Measurements from ENCODE around the gene FGD4. TPM values are rescaled to one million over a fixed set of nuclear protein-coding genes. Genes with fewer than 3 reads are reported as not detected.

The FGD4 gene
- total RNA-seq, 3 donors from 2014 or later, result 50.5 to 57.8 (median 56.3) TPM

- Histone ChIP-seq H3K36me3 (no peaks in the 10 kb centered on the region), H3K4me3 (peak overlapping the region; percentile 39 to 59 (median 42)), H3K9me3 (no peaks in the 10 kb centered on the region), H3K27ac (peak overlapping the region in 1 of 2 donors; percentile 74), H3K4me1 (peaks cover 0 to 11% of the 10 kb centered on the region in 2 donors), H3K27me3 (no peaks in the 10 kb centered on the region)
- no peak for DNase-seq (ENCODE audit: low spot score in 2 of 2)
- intact Hi-C loops (cut with DNase I; ENCODE audit: low total_unique reads), result no loop called here
- TF ChIP-seq POLR2AphosphoS5 (IDR thresholded peaks at IDR 0.05) (no peak), CTCF (IDR thresholded peaks at IDR 0.05) (no peak), POLR2A (IDR thresholded peaks at IDR 0.05) (no peak)
Observed at GRCh38 chr12:32536000-32536345, 136.6 kb downstream of the FGD4 start.

GRCh38 chr12:32541754-32542374, 142.5 kb downstream of the FGD4 start:
- Histone ChIP-seq H3K36me3 (no peaks in the 10 kb centered on the region), H3K4me3 (peak overlapping the region in 1 of 3 donors; percentile 21), H3K4me1 (peaks cover 0 to 22% of the 10 kb centered on the region in 2 donors), H3K9me3 (no peaks in the 10 kb centered on the region), H3K27me3 (no peaks in the 10 kb centered on the region), H3K27ac (peak overlapping the region; percentile 8 to 38)
- intact Hi-C loops (cut with DNase I; ENCODE audit: low total_unique reads), result no loop called here
- no peak for TF ChIP-seq POLR2A (IDR thresholded peaks at IDR 0.05)
- TF ChIP-seq CTCF (IDR thresholded peaks at IDR 0.05), result no peak
- TF ChIP-seq POLR2AphosphoS5 (IDR thresholded peaks at IDR 0.05), result no peak
- no peak for DNase-seq (ENCODE audit: low spot score in 2 of 2)

- Histone ChIP-seq H3K9me3 (no peaks in the 10 kb centered on the region), H3K4me3 (peak overlapping the region in 1 of 3 donors; percentile 21), H3K4me1 (peaks cover 0 to 22% of the 10 kb centered on the region in 2 donors), H3K36me3 (no peaks in the 10 kb centered on the region), H3K27ac (peak overlapping the region; percentile 8 to 62), H3K27me3 (no peaks in the 10 kb centered on the region)
- TF ChIP-seq POLR2AphosphoS5 (IDR thresholded peaks at IDR 0.05) (no peak), CTCF (IDR thresholded peaks at IDR 0.05) (no peak), POLR2A (IDR thresholded peaks at IDR 0.05) (no peak)
- DNase-seq (ENCODE audit: low spot score in 2 of 2), result no peak
- intact Hi-C loops (cut with DNase I; ENCODE audit: low total_unique reads), result no loop called here
Observed at GRCh38 chr12:32542428-32543229, 143.3 kb downstream of the FGD4 start.

GRCh38 chr12:32544893-32545292, 145.5 kb downstream of the FGD4 start:
- no peak for DNase-seq (ENCODE audit: low spot score in 2 of 2)
- Histone ChIP-seq H3K4me1 (peaks cover 0 to 34% of the 10 kb centered on the region in 2 donors), H3K27ac (no peak overlapping the region), H3K27me3 (no peaks in the 10 kb centered on the region), H3K4me3 (no peak overlapping the region), H3K36me3 (no peaks in the 10 kb centered on the region), H3K9me3 (no peaks in the 10 kb centered on the region)
- intact Hi-C loops (cut with DNase I; ENCODE audit: low total_unique reads), result no loop called here
- TF ChIP-seq POLR2A (IDR thresholded peaks at IDR 0.05), result no peak

- Histone ChIP-seq H3K36me3 (no peaks in the 10 kb centered on the region), H3K27me3 (no peaks in the 10 kb centered on the region), H3K4me1 (peaks cover 0 to 34% of the 10 kb centered on the region in 2 donors), H3K9me3 (no peaks in the 10 kb centered on the region), H3K27ac (no peak overlapping the region), H3K4me3 (no peak overlapping the region)
- intact Hi-C loops (cut with DNase I; ENCODE audit: low total_unique reads), result no loop called here
- TF ChIP-seq POLR2AphosphoS5 (IDR thresholded peaks at IDR 0.05) (no peak), POLR2A (IDR thresholded peaks at IDR 0.05) (no peak), CTCF (IDR thresholded peaks at IDR 0.05) (no peak)
- DNase-seq (ENCODE audit: low spot score in 2 of 2), result no peak
Observed at GRCh38 chr12:32545413-32545980, 146.1 kb downstream of the FGD4 start.
